Measurements from ENCODE around the gene ATG9A. TPM values are rescaled to one million over a fixed set of nuclear protein-coding genes. Genes with fewer than 3 reads are reported as not detected.

ATG9A gene
- total and polyA plus RNA-seq, 2 of the 8 experiments (the other 6 are each of a cell fraction or from before 2014, with no cell fraction given), result 43.6 to 66.8 TPM

GRCh38 chr2:219177552-219178376 is 51.7 kb downstream of the ATG9A start, which contains the start of gene RETREG2 (continued):
- TF ChIP-seq CHD7 (IDR thresholded peaks at IDR 0.05; ENCODE audit: insufficient replicate concordance, low read length), result no peak
- TF ChIP-seq ATF2 (IDR thresholded peaks at IDR 0.05; ENCODE audit: low read length), result no peak
- TF ChIP-seq HDAC6 (IDR thresholded peaks at IDR 0.05; ENCODE audit: low read depth, low read length), result no peak
- TF ChIP-seq SRF (IDR thresholded peaks at IDR 0.05; ENCODE audit: low read depth, low read length), result no peak
- no peak for TF ChIP-seq CHD2 (IDR thresholded peaks at IDR 0.05; ENCODE audit: low read length)
- TF ChIP-seq SIRT6 (IDR thresholded peaks at IDR 0.05; ENCODE audit: low read length), result no peak
- TF ChIP-seq CBX5 (IDR thresholded peaks at IDR 0.05; ENCODE audit: low read depth, low read length), result no peak
- peak; percentile 28; the same call in 1 of the 2 replicates for TF ChIP-seq MAX (IDR thresholded peaks at IDR 0.05)
